Hematopoietic multipotent progenitor cell treated with erythropoietin and hydrocortisone succinate and interleukin-3 and kit ligand, for 15 days (in vitro differentiated cells): Measurements from ENCODE around the gene SOX6.
A peak's percentile ranks its signal among the peaks of the same experiment; 100 is the strongest.
"Not testable (repeated sequence)": the region's sequence is repeated elsewhere in the genome, so short reads cannot be mapped to it uniquely, and the experiment has no call there.

Experiments used
- DNase-seq: peaks from one replicate; pipeline ENCODE4 v3.0.0-alpha.2; 2015; ENCODE audit warnings: low spot score

Gene SOX6

DNA sequence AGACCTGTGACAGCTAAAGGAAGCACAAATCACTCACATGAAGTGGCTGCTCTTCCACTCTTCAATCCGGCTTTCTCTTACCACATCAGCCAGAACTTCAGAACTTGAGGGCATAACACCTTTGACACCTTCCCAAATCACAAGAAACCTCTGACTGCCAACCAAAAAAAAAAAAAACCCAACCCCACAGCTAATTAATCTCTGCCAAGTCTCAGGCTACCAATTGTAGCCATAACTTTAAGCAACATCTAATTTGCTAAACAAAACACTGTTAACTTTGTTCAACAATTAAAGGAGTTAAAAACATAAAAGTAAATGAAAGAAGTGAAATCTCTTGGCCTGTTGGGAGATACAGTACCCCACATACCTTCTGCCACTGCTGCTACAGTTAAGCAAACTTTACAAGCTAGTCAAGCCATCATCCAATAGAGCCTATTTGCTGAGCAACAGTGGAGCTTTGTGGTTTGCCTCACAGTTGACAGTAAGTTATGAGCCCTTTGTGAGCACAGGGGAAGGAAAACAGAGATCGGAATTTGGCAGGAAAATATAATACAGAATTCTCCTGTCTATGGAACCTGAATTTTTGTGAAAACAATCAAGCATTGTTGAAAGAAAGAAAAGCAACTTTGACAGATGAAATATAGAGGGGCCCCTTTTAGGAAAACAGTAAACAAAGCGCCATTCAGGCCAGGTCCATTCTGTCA lies at the start of gene SOX6:
TSS of gene SOX6 (minus strand) at position 490 of the 704 bp plus-strand sequence. CDS start 15,298 bp downstream, outside the sequence.
- DNase-seq, result no peak

GRCh38 chr11:16404781-16405285 lies 48.5 kb upstream of the SOX6 start:
- no peak for DNase-seq

- no peak for DNase-seq
These were observed 47.5 kb upstream of the SOX6 start for GRCh38 chr11:16403851-16404250.

DNA sequence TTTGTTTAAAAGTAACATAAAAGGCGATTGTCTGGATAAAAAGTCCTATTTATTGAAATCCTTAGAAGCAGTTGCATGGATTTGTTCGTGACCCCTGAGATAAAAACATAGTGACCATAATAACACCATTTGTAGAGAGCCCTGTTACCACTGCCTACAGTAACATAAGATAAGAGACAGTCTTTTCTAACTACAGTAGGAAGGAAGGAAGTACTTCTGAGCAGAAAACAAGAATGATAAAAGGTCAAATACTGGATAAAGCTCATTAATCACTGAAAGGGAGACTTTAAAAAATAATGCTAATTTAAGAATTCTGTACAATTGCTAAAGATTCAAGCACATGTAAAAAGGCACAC lies 47.1 kb upstream of the SOX6 start:
- no peak for DNase-seq

DNA sequence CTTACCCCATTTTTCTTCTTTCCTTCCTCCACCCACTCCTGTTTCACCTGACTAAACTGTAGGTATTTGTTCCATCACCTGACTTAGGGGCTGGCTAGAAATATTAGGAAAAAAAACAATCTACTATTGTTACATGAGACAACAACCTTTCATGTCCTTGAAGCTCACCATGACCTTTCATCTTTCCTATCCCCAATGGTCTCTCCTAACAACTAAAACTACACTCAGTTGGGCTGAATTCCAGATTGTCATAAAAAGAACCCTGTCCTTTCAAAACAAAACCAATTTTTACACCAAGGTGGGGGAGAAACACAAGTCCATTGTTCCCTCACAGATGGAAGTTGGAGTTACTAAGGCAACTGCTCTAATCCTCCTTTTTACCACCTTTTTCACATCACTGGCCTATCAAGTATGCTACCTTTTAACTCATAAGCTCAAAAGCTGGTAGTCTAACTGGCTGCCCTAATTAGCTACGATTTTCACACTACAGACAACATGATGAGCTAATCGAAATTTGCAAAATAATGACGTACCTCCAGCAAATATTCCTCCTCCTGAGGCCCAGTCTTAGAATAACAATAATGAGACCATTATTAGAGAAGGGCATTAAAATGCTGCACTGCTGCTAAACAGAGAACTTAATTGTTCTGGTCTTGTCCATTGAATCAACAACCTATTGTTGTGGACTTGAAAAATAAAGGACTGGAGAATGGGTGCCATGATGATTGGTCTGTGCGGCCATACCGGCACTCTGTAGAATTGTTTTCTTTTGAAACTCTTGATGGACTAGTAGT lies 46.5 kb upstream of the SOX6 start:
- no peak for DNase-seq

DNA sequence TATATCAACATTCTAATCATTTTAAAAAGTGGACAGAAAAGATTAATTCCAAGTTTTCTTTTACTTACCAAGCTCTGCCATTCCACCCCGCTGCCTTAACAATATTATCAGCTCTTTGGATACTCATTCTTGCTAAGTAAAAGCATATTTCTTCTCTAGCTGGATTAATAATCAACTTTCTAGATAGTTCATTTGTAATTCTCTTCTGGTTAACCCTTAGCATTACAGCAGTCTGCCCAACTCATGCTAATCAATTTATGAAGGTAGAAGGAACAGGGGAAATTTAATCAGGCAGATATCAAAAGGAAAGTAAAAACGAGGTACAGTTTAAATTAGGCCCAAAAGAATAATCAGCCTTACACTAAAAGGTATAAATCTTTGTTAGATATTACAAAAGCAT lies 41.0 kb upstream of the SOX6 start:
- DNase-seq, result no peak

DNA sequence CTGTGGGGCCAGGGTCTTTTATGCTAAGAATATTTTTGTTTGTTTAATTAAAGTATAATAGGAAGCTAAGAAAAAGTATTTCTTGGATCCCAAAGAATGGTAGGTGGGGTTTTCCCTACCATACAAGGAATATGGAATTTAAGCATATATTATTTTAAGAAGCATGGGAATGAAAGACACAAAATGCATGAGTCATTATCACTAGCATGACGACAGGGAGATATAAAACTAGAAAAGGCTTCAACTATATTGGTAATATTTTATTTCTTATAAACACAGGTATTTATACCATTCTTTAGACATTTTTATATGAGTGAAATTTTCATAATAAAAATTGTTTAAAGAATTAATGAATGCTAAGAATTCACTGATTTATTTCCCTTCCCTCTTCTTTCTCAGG lies 39.3 kb upstream of the SOX6 start:
- peak; percentile 25 for DNase-seq

DNA sequence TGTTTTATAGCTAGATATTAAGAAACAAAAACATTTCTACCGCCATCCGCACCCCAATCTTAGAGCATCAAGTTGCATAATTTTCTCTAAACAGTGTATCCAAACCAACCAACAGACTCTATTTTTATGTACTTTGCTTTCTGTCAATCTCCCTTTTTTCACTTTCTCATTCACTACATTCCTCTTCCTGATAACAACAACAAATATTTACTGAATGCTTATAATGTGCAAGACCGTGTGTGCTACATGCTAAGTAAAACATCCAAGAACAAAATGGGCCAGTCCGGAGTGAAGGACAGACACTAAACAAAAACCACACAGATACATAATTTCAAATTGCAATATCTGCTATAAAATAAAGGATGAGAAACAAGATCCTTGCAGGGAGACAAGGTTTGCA lies 38.6 kb upstream of the SOX6 start:
- DNase-seq, result no peak

DNA sequence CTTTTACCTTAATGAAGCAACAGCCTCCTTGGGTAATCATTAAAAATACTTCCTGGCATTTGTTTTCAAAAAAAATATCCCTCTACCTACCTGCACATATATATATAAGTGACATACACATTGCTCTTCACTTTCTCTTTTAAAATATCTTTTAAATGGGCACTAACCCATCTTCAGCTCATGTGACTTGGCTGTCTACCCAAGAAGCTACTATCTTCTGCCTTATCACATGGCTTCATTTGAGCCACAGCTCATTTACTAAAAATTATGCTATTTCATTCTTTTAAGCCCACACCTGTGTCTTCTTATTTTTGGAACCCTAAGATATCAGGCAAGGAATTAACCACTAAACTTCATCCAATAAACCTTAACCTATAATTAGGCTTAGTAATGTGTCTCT lies 37.0 kb upstream of the SOX6 start:
- peak; percentile 78 for DNase-seq

- peak; percentile 39 for DNase-seq
These were observed 36.3 kb upstream of the SOX6 start for GRCh38 chr11:16392616-16393015.

DNA sequence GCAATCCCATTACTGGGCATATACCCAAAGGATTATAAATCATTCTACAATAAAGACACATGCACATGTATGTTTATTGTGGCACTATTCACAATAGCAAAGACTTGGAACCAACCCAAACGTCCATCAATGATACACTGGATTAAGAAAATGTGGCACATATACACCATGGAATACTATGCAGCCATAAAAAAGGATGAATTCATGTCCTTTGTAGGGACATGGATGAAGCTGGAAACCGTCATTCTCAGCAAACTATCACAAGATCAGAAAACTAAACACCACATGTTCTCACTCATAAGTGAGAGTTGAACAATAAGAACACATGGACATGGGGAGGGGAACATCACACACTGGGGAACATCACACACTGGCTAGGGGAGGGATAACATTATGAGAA lies 34.5 kb upstream of the SOX6 start:
- not testable (repeated sequence) for DNase-seq

GRCh38 chr11:16385099-16385498 lies 28.8 kb upstream of the SOX6 start:
- DNase-seq, result no peak

- peak; percentile 44 for DNase-seq
These were observed 26.5 kb upstream of the SOX6 start for GRCh38 chr11:16382638-16383380.

GRCh38 chr11:16382186-16382585 lies 25.8 kb upstream of the SOX6 start:
- DNase-seq, result peak; percentile 84

GRCh38 chr11:16380941-16381568 lies 24.7 kb upstream of the SOX6 start:
- DNase-seq, result peak; percentile 83

DNA sequence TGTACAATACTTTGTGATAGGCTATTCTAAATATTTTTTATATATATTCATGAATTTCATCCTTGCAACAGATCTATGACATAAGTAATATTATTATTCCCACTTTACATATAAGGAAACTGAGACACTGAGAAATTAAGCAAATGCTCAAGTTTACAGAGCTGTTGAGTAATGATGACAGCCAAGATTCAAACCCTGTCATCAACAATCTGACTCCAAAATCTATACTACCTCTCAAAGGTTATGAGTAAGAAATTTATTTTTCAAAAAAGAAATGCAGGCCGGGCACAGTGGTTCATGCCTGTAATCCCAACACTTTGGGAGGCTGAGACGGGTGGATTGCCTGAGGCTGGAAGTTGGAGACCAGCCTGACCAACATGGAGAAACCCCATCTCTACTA lies 22.6 kb upstream of the SOX6 start:
- peak; percentile 58 for DNase-seq

DNA sequence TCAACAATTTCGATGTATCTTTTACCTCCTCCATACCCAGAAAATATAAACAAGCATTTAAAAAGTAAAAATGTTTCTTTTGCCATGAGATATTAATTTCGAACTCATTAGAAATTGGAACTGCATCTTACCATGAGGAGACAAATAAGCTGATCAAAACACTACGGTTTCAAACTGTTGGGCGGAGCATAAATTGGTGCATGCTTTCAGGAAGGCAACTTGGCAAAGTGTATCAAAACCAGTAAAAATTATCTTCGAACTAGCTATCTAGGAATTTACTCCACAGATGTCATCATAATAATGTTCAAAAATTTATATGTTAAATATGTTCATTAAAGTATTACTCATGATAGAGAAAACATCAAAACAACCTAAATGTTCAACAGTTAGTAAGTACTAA lies 21.4 kb upstream of the SOX6 start:
- peak; percentile 63 for DNase-seq

DNA sequence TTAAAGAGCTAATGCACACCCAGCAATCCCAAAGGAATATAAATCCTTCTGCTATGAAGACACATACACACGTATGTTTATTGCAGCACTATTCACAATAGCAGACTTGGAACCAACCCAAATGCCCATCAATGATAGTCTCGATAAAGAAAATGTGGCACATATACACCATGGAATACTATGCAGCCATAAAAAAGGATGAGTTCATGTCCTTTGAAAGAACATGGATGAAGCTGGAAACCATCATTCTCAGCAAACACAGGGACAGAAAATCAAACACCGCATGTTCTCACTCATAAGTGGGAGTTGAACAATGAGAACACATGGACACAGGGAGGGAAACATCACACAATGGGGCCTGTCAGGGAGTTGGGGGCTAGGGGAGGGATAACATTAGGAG lies 19.3 kb upstream of the SOX6 start:
- not testable (repeated sequence) for DNase-seq

DNA sequence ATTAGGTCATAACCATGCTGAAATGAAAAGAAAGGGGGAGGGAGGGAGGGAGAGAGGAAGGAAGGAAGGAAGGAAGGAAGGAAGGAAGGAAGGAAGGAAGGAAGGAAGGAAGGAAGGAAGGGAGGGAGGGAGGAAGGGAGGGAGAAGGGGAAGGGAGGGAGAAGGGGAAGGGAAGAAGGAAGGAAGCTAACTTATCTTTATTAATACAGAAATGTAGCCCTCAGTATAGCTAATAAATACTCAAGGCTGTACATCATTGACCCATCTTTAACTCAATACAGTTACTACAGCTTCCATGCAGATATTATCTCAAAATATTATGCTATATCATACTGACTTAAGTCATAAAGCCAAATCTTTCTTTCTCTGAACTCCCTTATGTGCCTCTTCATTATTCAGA lies 17.4 kb upstream of the SOX6 start:
- no peak for DNase-seq

GRCh38 chr11:16372355-16372754 lies 16.0 kb upstream of the SOX6 start:
- no peak for DNase-seq

DNA sequence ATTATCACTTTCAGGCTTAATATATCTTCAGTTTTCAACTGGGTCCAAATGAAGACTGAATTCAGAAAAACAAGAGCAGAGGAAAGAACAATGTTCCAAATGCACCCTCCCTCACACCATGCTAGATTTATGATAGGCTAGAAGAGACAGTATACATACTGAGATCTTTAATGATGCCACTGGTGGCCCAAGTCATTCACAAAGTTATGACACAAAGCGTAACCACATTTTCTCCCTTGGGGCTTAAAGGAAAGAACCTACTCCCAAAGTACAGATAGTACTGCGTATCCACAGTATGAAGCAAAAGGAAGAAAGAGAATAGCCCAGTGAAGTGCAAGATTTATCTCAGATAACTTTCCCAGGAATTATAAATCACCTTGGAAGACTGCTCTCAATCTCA lies 10.9 kb upstream of the SOX6 start:
- DNase-seq, result no peak

DNA sequence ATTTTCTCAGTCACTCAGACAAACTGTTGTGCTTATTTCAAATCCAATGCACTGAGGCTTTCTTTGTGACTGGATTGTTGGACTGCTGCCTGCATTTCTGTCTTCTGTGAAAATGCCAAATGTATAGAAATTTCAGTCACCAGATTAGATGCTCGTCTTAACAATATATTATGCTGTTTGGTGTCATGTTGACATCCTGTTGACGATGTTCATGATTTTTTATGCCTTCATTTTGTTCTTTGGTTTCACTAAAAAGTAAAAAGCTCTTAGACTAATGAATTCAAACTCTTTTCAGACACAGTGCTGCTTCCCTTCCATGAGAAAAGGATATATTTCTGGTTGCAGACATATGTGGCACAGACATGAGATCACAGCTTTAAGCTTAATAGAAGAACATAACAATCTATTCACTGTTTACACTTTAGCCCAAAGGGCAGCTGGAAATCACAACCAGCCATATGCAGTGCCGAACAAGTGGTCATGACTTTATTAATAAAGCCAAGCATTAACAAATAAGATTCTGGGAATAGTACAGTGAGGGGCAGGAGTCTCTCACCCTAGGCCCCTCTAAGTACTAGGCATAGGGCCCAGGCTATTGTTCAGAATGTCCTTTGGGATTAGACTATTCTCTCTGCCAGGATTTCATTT lies 9.4 kb upstream of the SOX6 start:
- no peak for DNase-seq
